NCI-H2081 treated with DMSO at 0.1 percent for 48 hours (cell line): ENCODE measurements around the gene SERGEF.
A peak's percentile ranks its signal among the peaks of the same experiment; 100 is the strongest.

Experiments
- DNase-seq: peaks from one replicate; lab custom pipeline; 2025; lab: John Stamatoyannopoulos, UW

The SERGEF gene

GRCh38 chr11:17812091-17812864 is 200.6 kb downstream of the SERGEF start:
- peak; percentile 72 for DNase-seq

GRCh38 chr11:17811352-17811751 is 201.5 kb downstream of the SERGEF start:
- DNase-seq: no peak

DNA sequence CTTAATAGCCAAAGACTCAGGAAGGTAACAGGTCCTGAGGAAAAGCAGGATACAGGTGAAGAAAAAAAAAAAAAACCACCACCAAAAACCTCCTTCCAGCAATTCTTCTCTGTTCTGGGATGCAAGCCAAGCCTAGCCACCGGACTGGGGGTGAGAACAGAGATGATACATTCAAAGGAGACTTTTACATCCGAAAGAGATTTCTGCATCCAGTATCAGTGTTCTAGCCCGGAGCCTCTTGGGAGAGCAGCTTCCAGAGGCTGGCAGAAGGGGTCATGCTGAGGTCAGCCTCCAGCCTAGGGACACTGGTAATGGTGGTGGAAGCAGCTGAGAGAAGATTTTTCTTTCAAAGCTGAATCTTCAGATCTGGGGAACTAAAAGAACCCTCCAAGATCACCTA is 202.1 kb downstream of the SERGEF start:
- DNase-seq: no peak

DNA sequence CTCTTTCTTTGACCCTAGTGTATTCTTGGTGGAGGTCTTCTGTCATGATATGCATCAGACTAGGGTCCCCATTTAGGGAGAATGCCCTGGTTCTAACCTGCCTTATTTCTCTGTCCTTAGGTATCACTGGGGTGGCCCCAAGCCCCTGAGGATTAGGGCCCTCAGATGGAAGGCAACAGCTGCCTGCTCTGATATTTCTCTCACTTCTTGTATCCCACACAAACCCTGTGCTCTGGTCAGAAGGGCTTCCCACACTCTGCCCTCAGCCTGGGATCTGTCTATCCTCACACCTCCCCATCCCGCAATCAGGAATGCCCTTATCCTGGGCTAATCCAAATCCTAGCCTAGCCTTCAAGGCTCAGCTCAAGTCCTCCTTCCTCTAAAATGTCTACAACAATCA is 202.8 kb downstream of the SERGEF start:
- DNase-seq: no peak

GRCh38 chr11:17807034-17807433 is 205.8 kb downstream of the SERGEF start:
- no peak for DNase-seq

DNA sequence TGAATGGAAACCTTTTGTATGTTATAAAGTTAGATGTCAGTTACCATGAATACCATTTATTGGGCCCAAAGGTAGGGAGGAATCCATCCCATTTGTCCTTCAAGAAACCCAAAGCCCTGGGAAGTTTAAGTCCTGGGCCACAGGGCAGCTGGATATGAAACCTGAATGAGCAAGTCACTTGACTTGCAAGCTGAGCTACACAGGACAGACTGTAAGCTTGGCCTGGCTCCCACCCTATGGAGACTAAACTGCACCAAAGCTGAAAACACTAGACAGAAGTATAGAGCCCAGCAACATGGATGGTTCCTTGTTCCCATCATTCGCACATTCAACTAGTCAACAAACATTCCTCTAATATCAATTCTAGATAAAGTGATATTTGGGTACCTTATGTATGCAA is 207.0 kb downstream of the SERGEF start:
- no peak for DNase-seq

DNA sequence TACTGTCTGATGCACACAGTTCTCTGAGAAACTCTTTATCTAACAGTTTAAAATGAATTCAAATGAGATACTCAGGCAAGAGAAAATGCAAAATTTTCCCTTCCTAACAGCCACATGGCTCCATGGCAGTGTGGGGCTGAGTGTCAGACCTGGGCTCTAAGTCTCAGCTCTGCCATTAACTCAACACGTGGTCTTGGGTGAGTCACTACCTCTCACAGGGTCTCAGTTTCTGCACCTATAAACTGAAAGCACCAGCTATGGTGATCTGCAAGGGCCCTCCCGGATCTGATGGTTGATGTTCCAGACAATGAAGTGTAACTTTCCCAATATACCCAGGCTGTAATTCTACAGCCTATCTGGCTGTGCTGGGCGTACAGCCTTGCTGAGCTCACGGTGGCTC is 207.8 kb downstream of the SERGEF start:
- no peak for DNase-seq

- DNase-seq: no peak
Observed at GRCh38 chr11:17803754-17804334, 209.0 kb downstream of the SERGEF start.

DNA sequence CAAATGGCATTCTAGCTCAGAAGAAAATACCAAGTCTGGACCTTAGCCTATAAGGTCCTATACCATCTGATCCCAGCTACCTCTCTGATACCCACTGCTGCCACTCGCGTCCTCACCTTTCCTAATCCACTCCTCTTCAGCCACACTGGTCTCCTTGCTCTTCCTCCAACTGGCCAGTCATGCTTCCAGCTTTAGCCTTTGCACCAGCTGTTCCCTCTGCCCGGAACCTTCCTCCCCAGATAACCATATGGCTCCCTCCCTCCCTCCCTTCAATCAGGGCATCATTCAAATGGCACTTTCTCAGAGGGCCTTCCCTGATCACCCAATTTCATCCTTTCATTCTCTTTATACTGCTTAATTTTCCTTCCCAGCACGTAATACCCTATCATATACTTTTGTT is 210.4 kb downstream of the SERGEF start:
- DNase-seq: no peak

- no peak for DNase-seq
Observed at GRCh38 chr11:17801166-17801565, 211.7 kb downstream of the SERGEF start.

GRCh38 chr11:17799147-17799546 is 213.7 kb downstream of the SERGEF start:
- DNase-seq: no peak

- DNase-seq: no peak
Observed at GRCh38 chr11:17798716-17799115, 214.1 kb downstream of the SERGEF start.

DNA sequence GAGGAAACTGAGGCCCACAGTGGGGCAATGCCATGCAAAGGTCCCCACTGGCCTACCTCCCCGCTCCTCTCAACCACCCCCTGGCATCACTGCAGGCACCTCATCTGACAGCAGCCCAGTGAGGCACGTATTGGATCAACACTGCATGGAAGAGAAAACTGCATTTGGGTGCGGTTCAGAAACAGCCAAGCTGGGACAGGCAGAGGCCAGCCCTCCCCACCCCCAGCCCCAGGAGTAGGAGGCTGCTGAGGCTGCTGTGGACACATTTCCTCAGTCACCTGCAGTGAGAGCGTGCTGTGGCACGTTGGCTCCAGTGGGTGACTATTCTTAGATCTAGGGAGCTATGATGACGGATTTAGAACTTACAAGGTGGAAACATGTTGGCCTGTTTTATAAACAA is 214.6 kb downstream of the SERGEF start:
- DNase-seq: no peak

DNA sequence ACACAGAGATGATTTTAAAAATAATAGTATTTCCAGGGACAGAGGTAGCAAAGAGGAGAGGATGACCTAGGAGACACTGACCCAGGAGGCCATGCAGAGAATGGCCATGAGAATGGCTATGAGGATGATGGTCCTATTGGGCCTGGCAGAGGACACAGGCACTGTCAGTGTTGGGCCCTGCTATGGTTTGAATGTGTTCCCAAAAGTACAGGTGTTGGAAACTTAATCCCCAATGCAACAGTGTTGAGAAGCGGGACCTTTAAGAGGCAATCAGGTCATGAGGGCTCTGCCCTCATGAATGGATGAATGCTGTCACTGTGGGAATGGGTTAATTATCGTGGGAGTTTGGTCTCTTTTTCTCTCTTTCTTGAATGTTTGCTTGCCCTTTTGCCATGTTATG is 216.7 kb downstream of the SERGEF start:
- no peak for DNase-seq

GRCh38 chr11:17794981-17795380 is 217.9 kb downstream of the SERGEF start:
- no peak for DNase-seq

GRCh38 chr11:17793642-17794170 is 219.1 kb downstream of the SERGEF start:
- no peak for DNase-seq

DNA sequence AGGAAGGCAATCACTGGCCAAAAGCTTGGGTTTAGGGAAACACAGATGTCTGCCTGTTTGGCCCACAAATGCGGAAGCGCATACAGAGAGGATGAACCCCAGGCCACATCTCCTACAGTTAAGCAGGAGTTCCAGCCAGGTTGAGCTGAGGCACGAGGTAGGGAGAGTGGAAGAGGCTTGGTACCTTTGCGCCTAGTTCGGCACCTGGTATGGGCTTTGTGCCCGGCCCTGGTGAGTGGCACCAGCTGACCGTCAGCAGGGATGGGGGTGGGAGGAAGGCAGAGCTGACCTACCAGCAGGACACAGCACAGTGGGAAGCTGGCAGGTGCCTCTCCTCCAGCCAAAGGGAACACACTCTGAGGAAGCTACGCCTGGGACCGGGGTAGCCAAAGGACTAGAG is 220.7 kb downstream of the SERGEF start:
- DNase-seq: no peak

- DNase-seq: no peak
Observed at GRCh38 chr11:17791144-17791543, 221.7 kb downstream of the SERGEF start.

DNA sequence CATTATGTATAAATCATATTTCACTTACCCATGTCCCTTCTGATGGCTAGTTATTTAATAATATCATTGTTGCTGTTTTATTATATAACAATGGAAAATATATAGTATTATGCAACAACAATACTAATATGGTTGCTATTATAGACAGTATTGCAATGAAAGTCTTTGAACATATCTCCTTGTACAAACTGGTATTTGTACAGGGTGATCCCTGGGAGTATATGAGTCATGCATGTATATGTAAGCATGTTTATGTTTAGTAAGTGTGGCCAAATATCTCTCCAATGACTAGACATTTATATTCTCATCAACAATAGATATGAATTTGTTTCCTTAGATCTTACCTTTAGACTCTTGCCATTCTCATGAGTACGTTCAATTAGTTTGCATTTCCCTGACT is 222.4 kb downstream of the SERGEF start:
- DNase-seq: no peak

GRCh38 chr11:17788084-17788483 is 224.8 kb downstream of the SERGEF start:
- DNase-seq: no peak

- no peak for DNase-seq
Observed at GRCh38 chr11:17786824-17787525, 225.9 kb downstream of the SERGEF start.

- no peak for DNase-seq
Observed at GRCh38 chr11:17783878-17784277, 229.0 kb downstream of the SERGEF start.
